Measurements from ENCODE around the gene ZNF330. TPM values are rescaled to one million over a fixed set of nuclear protein-coding genes. Genes with fewer than 3 reads are reported as not detected.

ZNF330 gene
- total RNA-seq, 1 experiment from 2014 or later: 18.9 TPM

DNA sequence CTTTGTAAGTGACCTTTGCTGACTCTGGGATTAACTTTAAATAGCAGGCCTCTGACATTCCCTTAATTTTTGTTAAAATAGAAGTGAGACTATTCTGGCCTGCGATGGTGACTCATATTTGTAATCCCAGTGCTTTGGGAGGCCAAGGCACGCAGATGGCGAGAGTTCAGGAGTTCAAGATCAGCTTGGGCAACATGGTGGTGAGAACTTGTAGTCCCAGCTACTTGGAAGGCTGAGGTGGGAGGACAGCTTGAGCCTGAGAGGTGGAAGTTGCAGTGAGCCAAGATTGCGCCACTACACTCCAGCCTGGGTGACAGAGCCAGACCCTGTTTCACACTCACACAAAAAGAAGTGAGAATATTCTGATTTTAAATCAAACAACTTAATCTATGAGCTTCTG is 27.3 kb downstream of the ZNF330 start:
- ATAC-seq: no peak

DNA sequence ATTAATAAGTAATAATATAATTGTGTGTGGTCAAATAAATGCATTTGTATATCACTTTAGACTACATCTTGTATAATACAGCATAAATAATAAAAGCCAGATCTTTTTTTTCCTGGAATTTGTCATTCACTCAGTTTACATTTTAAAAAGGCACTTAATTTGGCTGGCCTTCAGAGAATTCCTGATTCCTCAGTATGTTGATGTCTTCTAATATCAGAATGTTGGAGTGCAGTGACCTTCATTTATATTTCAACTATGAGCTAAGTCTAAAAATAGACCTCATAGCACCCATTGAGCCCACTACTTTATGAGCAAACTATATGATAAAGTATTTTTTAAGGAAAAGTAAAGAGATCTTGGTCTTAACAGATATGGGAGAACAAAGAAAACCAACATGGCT is 27.8 kb downstream of the ZNF330 start:
- CTCF ChIA-PET: no interaction called here
- no peaks in the 10 kb centered on the region for H3K9me3 ChIP-seq (ENCODE audit: control insufficient read depth, insufficient read depth, low read depth, low read length)
- DNase-seq (ENCODE audit: low read depth, low spot score): no peak
- no peaks in the 10 kb centered on the region for H3K36me3 ChIP-seq (ENCODE audit: control insufficient read depth, insufficient read depth, low read length)
- H3K27ac ChIP-seq (ENCODE audit: low read length): no peak overlapping the region
- no peaks in the 10 kb centered on the region for H3K27me3 ChIP-seq (ENCODE audit: control insufficient read depth, insufficient read depth, low read length)
- no peaks in the 10 kb centered on the region for H3K4me1 ChIP-seq (ENCODE audit: control insufficient read depth, insufficient read depth, low read length)
- intact Hi-C loops (cut with micrococcal nuclease; ENCODE audit: unreplicated experiment) (no loop called here), in situ Hi-C loops (cut with HindIII; ENCODE audit: low pct_unique_long_range_greater_than_20kb, low sequenced_read_pairs) (no loop called here)
- TF ChIP-seq, protein P1, sequence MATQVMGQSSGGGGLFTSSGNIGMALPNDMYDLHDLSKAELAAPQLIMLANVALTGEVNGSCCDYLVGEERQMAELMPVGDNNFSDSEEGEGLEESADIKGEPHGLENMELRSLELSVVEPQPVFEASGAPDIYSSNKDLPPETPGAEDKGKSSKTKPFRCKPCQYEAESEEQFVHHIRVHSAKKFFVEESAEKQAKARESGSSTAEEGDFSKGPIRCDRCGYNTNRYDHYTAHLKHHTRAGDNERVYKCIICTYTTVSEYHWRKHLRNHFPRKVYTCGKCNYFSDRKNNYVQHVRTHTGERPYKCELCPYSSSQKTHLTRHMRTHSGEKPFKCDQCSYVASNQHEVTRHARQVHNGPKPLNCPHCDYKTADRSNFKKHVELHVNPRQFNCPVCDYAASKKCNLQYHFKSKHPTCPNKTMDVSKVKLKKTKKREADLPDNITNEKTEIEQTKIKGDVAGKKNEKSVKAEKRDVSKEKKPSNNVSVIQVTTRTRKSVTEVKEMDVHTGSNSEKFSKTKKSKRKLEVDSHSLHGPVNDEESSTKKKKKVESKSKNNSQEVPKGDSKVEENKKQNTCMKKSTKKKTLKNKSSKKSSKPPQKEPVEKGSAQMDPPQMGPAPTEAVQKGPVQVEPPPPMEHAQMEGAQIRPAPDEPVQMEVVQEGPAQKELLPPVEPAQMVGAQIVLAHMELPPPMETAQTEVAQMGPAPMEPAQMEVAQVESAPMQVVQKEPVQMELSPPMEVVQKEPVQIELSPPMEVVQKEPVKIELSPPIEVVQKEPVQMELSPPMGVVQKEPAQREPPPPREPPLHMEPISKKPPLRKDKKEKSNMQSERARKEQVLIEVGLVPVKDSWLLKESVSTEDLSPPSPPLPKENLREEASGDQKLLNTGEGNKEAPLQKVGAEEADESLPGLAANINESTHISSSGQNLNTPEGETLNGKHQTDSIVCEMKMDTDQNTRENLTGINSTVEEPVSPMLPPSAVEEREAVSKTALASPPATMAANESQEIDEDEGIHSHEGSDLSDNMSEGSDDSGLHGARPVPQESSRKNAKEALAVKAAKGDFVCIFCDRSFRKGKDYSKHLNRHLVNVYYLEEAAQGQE (IDR thresholded peaks at IDR 0.05; ENCODE audit: insufficient read depth in 1 of 2, low read depth in 2 of 2, low read length in 1 of 2): no peak
- TF ChIP-seq SIN3A (IDR thresholded peaks at IDR 0.05; ENCODE audit: borderline replicate concordance, insufficient read depth, low read depth, low read length): no peak
- TF ChIP-seq, protein P2, sequence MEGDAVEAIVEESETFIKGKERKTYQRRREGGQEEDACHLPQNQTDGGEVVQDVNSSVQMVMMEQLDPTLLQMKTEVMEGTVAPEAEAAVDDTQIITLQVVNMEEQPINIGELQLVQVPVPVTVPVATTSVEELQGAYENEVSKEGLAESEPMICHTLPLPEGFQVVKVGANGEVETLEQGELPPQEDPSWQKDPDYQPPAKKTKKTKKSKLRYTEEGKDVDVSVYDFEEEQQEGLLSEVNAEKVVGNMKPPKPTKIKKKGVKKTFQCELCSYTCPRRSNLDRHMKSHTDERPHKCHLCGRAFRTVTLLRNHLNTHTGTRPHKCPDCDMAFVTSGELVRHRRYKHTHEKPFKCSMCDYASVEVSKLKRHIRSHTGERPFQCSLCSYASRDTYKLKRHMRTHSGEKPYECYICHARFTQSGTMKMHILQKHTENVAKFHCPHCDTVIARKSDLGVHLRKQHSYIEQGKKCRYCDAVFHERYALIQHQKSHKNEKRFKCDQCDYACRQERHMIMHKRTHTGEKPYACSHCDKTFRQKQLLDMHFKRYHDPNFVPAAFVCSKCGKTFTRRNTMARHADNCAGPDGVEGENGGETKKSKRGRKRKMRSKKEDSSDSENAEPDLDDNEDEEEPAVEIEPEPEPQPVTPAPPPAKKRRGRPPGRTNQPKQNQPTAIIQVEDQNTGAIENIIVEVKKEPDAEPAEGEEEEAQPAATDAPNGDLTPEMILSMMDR (IDR thresholded peaks at IDR 0.05): no peak
- no peak for TF ChIP-seq TCF7L2 (IDR thresholded peaks at IDR 0.05; ENCODE audit: low read depth, low read length)
- no peak for TF ChIP-seq POLR2AphosphoS5 (IDR thresholded peaks at IDR 0.05; ENCODE audit: low read depth, low read length)
- no peak for ATAC-seq
- no TSS peak for BruUV-seq (replicated peaks)
- POLR2A ChIA-PET: no interaction called here
- no peak overlapping the region for H3K4me3 ChIP-seq (ENCODE audit: low read depth in 2 of 2, low read length in 2 of 2)

More for the DNA sequence above, 27.3 kb downstream of the ZNF330 start:
- Histone ChIP-seq H3K36me3 (ENCODE audit: control insufficient read depth, insufficient read depth, low read length) (no peaks in the 10 kb centered on the region), H3K27me3 (ENCODE audit: control insufficient read depth, insufficient read depth, low read length) (no peaks in the 10 kb centered on the region), H3K4me3 (ENCODE audit: low read depth in 2 of 2, low read length in 2 of 2) (no peak overlapping the region), H3K9me3 (ENCODE audit: control insufficient read depth, insufficient read depth, low read depth, low read length) (no peaks in the 10 kb centered on the region), H3K27ac (ENCODE audit: low read length) (no peak overlapping the region), H3K4me1 (ENCODE audit: control insufficient read depth, insufficient read depth, low read length) (no peaks in the 10 kb centered on the region)
- POLR2A ChIA-PET: no interaction called here
- intact Hi-C loops (cut with micrococcal nuclease; ENCODE audit: unreplicated experiment): no loop called here
- BruUV-seq (replicated peaks): no TSS peak
- TF ChIP-seq TCF7L2 (IDR thresholded peaks at IDR 0.05; ENCODE audit: low read depth, low read length): no peak
- TF ChIP-seq, protein P1 (IDR thresholded peaks at IDR 0.05; ENCODE audit: insufficient read depth in 1 of 2, low read depth in 2 of 2, low read length in 1 of 2): no peak
- TF ChIP-seq SIN3A (IDR thresholded peaks at IDR 0.05; ENCODE audit: borderline replicate concordance, insufficient read depth, low read depth, low read length): no peak
- TF ChIP-seq, protein P2 (IDR thresholded peaks at IDR 0.05): no peak
- no peak for TF ChIP-seq POLR2AphosphoS5 (IDR thresholded peaks at IDR 0.05; ENCODE audit: low read depth, low read length)
- CTCF ChIA-PET: no interaction called here
- no peak for DNase-seq (ENCODE audit: low read depth, low spot score)
- in situ Hi-C loops (cut with HindIII; ENCODE audit: low pct_unique_long_range_greater_than_20kb, low sequenced_read_pairs): no loop called here
